Keratinocyte (primary cell): ENCODE measurements around the gene PRR5. TPM values are rescaled to one million over a fixed set of nuclear protein-coding genes. Genes with fewer than 3 reads are reported as not detected.

ENCODE experiments used
- DNase-seq: peaks from one replicate; pipeline ENCODE4 v3.0.0-alpha.2; 2011; ENCODE audit warnings: low read depth, missing footprints, low spot score
- FAIRE-seq: peaks from 2 replicates; lab custom pipeline; 2011; peaks lifted over from hg19 to GRCh38; lab: Jason Lieb, UNC
- H2AFZ ChIP-seq: 2 replicates; pipeline ENCODE4 v1.6.0; 2012; ENCODE audit warnings: low read length, control low read depth, inconsistent platforms; ENCODE audit not compliant: control insufficient read depth
- H3K27ac ChIP-seq: 2 replicates; pipeline ENCODE4 v1.5.1; 2011; ENCODE audit warnings: low read length; ENCODE audit not compliant: control insufficient read depth, insufficient read depth
- H3K27me3 ChIP-seq: 3 replicates; pipeline ENCODE4 v1.6.0; 2011; ENCODE audit warnings: low read length; ENCODE audit not compliant: control insufficient read depth, insufficient read depth; ENCODE audit errors: extremely low read depth
- H3K36me3 ChIP-seq, 2 experiments: 2 replicates in 1 of 2; 3 replicates in 1 of 2; pipeline ENCODE4 v1.5.1; 2011; ENCODE audit warnings: low read length in 2 of 2, mild to moderate bottlenecking in 1 of 2; ENCODE audit not compliant: control insufficient read depth in 2 of 2, insufficient read depth in 2 of 2; ENCODE audit errors: extremely low read depth in 1 of 2
- H3K4me1 ChIP-seq: 3 replicates; pipeline ENCODE4 v1.5.1; 2011; ENCODE audit warnings: low read length; ENCODE audit not compliant: control insufficient read depth, insufficient read depth; ENCODE audit errors: extremely low read depth
- H3K4me2 ChIP-seq: 3 replicates; pipeline ENCODE4 v1.6.0; 2011; ENCODE audit warnings: low read depth, low read length; ENCODE audit not compliant: control insufficient read depth, insufficient read depth; ENCODE audit errors: extremely low read depth
- H3K4me3 ChIP-seq, 3 experiments: fragments of 200-600 bp in 1 of 3; sonication (generic) in 1 of 3; 2 replicates in 2 of 3; 3 replicates in 1 of 3; pipeline ENCODE4 v1.5.1; 2011 to 2016; ENCODE audit warnings: low read length in 3 of 3, mild to moderate bottlenecking in 3 of 3, control low read depth in 2 of 3, inconsistent platforms in 1 of 3, low read depth in 1 of 3, mixed read lengths in 1 of 3, mixed run types in 1 of 3, moderate library complexity in 1 of 3; ENCODE audit not compliant: control insufficient read depth in 2 of 3, insufficient read depth in 2 of 3; ENCODE audit errors: extremely low read depth in 1 of 3
- H3K79me2 ChIP-seq: 2 replicates; pipeline ENCODE4 v1.6.0; 2012; ENCODE audit warnings: low read length; ENCODE audit not compliant: control insufficient read depth, insufficient read depth
- H3K9ac ChIP-seq: 3 replicates; pipeline ENCODE4 v1.6.0; 2011; ENCODE audit warnings: low read length; ENCODE audit not compliant: control insufficient read depth, insufficient read depth; ENCODE audit errors: extremely low read depth
- H3K9me1 ChIP-seq: 3 replicates; pipeline ENCODE4 v1.6.0; 2011; ENCODE audit warnings: low read length; ENCODE audit not compliant: control insufficient read depth, insufficient read depth; ENCODE audit errors: extremely low read depth
- H3K9me3 ChIP-seq: 2 replicates; pipeline ENCODE4 v1.5.1; 2012; ENCODE audit warnings: low read depth, low read length; ENCODE audit not compliant: control insufficient read depth
- H4K20me1 ChIP-seq: 3 replicates; pipeline ENCODE4 v1.6.0; 2011; ENCODE audit warnings: low read length; ENCODE audit not compliant: control insufficient read depth, insufficient read depth; ENCODE audit errors: extremely low read depth
- CTCF ChIP-seq, 3 experiments: IDR thresholded peaks in 1 of 3; conservative IDR thresholded peaks in 1 of 3; optimal IDR thresholded peaks in 1 of 3; 2 replicates in 2 of 3; 3 replicates in 1 of 3; pipeline versions ENCODE3 to v1.5.1; 2011; ENCODE audit warnings: low read length in 3 of 3, mild to moderate bottlenecking in 3 of 3, moderate library complexity in 2 of 3, control low read depth in 1 of 3, inconsistent platforms in 1 of 3; ENCODE audit not compliant: insufficient read depth in 2 of 3; ENCODE audit errors: extremely low read depth in 1 of 3
- EZH2 ChIP-seq: IDR thresholded peaks from one replicate; pipeline ENCODE4 v1.6.1; 2012; ENCODE audit warnings: inconsistent platforms, mild to moderate bottlenecking, low read length, moderate library complexity
- dilution Hi-C: fragments of 300-500 bp; cut with MboI; formaldehyde crosslinking; loops from one replicate; pipeline ENCODE4 v1.7.0; 2020; ENCODE audit warnings: low sequenced_read_pairs; ENCODE audit not compliant: extremely low pct_ligation_motif_present
- polyA plus RNA-seq, 5 experiments: library from polyadenylated mRNA; depleted of rRNA in 3 of 5; stranded (reverse) in 3 of 5; stranded (forward) in 1 of 5; unstranded in 1 of 5; fragments of >200 nt; gene quantifications; 1 replicate in 1 of 5; 2 replicates in 3 of 5; 3 replicates in 1 of 5; pipeline versions ENCODE4 v1.2.1 to v1.2.3, GENCODE V29; 2011 to 2012; ENCODE audit warnings: missing spikeins in 2 of 5, low read depth in 1 of 5, low replicate concordance in 1 of 5

The PRR5 gene
- polyA plus RNA-seq, 1 donor (not counting 4 experiments of a cell fraction or from before 2014, with no cell fraction given), result 9.1 TPM

GRCh38 chr22:44724859-44725258 lies 22.9 kb downstream of the PRR5 start:
- no peak for DNase-seq
- Histone ChIP-seq H3K27me3 (no peaks in the 10 kb centered on the region), H3K36me3 (peaks cover 10 to 19% of the 10 kb centered on the region in 2 experiments)

GRCh38 chr22:44726439-44726838 lies 24.4 kb downstream of the PRR5 start:
- H4K20me1 ChIP-seq, result no peaks in the 10 kb centered on the region
- dilution Hi-C loops, result no loop called here
- no peak for FAIRE-seq

More at GRCh38 chr22:44724859-44725258, 22.9 kb downstream of the PRR5 start:
- Histone ChIP-seq H3K4me3 (no peak overlapping the region), H3K4me1 (no peaks in the 10 kb centered on the region), H4K20me1 (no peaks in the 10 kb centered on the region), H3K9me3 (no peaks in the 10 kb centered on the region), H3K79me2 (no peaks in the 10 kb centered on the region), H3K4me2 (no peak overlapping the region), H2AFZ (no peak overlapping the region), H3K9me1 (no peaks in the 10 kb centered on the region), H3K27ac (no peak overlapping the region), H3K9ac (no peak overlapping the region)
- FAIRE-seq, result no peak
- TF ChIP-seq CTCF (optimal IDR thresholded peaks at IDR 0.05 in 1 of 3, IDR thresholded peaks at IDR 0.05 in 1 of 3, conservative IDR thresholded peaks at IDR 0.05 in 1 of 3; ENCODE audit: extremely low read depth in 1 of 3, insufficient read depth in 2 of 3, low read length in 3 of 3) (no peak), EZH2 (no peak)
- dilution Hi-C loops, result no loop called here

More at GRCh38 chr22:44726439-44726838, 24.4 kb downstream of the PRR5 start:
- no peaks in the 10 kb centered on the region for H3K79me2 ChIP-seq
- no peak overlapping the region for H3K27ac ChIP-seq
- TF ChIP-seq EZH2 (no peak), CTCF (optimal IDR thresholded peaks at IDR 0.05 in 1 of 3, IDR thresholded peaks at IDR 0.05 in 1 of 3, conservative IDR thresholded peaks at IDR 0.05 in 1 of 3; ENCODE audit: extremely low read depth in 1 of 3, insufficient read depth in 2 of 3, low read length in 3 of 3) (no peak)
- no peaks in the 10 kb centered on the region for H3K4me1 ChIP-seq
- peaks cover 7 to 24% of the 10 kb centered on the region in 2 experiments for H3K36me3 ChIP-seq
- H3K9me3 ChIP-seq, result no peaks in the 10 kb centered on the region
- no peak overlapping the region for H3K4me3 ChIP-seq
- no peak for DNase-seq
- no peak overlapping the region for H3K4me2 ChIP-seq
- H2AFZ ChIP-seq, result no peak overlapping the region
- H3K9me1 ChIP-seq, result no peaks in the 10 kb centered on the region
- H3K27me3 ChIP-seq, result no peaks in the 10 kb centered on the region
- H3K9ac ChIP-seq, result no peak overlapping the region
